ENCODE data around the gene DYSF.

- TF ChIP-seq EP300 (IDR thresholded peaks at IDR 0.05; ENCODE audit: low read depth) (no peak), CTCF (IDR thresholded peaks at IDR 0.05) (no peak), POLR2A (IDR thresholded peaks at IDR 0.05) (no peak), POLR2AphosphoS5 (IDR thresholded peaks at IDR 0.05) (no peak)
These were observed 216.5 kb downstream of the DYSF start for GRCh38 chr2:71669628-71670429.

All from transverse colon (tissue), 4 donors.